DND-41 (cell line): Measurements from ENCODE around the gene TSPAN18.

Experiments
- EZH2 ChIP-seq: IDR thresholded peaks from 3 replicates; pipeline ENCODE4 v1.6.1; 2012; ENCODE audit warnings: borderline replicate concordance, low read depth, mild to moderate bottlenecking, moderate library complexity, low read length, inconsistent platforms; ENCODE audit not compliant: severe bottlenecking
- TF ChIP-seq, protein P1 (sequence below): IDR thresholded peaks from 2 replicates; pipeline ENCODE4 v1.5.1; 2012; ENCODE audit warnings: borderline replicate concordance, low read length, moderate library complexity, mild to moderate bottlenecking; ENCODE audit not compliant: poor library complexity, severe bottlenecking; ENCODE audit errors: extremely low read depth

DNA sequence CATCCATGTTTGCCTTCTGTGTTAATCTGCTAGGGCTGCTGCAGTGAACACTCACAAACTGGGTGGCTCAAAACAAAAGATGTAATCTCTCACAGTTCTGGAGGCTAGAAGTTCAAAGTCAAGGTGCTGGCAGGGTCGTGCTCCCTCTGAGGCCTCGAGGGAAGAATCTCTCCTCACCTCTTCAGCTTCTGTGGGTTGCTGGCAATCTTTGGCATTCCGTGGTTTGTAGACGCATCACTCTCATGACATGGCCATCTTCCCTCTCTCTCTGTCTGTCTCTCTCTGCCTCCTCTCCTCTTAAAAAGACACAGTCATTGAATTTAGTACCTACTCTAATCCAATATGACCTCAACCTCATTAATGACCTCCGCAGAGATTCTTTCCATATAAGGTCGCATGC lies 78.8 kb downstream of the TSPAN18 start:
- no peak for TF ChIP-seq EZH2
- TF ChIP-seq, protein P1, sequence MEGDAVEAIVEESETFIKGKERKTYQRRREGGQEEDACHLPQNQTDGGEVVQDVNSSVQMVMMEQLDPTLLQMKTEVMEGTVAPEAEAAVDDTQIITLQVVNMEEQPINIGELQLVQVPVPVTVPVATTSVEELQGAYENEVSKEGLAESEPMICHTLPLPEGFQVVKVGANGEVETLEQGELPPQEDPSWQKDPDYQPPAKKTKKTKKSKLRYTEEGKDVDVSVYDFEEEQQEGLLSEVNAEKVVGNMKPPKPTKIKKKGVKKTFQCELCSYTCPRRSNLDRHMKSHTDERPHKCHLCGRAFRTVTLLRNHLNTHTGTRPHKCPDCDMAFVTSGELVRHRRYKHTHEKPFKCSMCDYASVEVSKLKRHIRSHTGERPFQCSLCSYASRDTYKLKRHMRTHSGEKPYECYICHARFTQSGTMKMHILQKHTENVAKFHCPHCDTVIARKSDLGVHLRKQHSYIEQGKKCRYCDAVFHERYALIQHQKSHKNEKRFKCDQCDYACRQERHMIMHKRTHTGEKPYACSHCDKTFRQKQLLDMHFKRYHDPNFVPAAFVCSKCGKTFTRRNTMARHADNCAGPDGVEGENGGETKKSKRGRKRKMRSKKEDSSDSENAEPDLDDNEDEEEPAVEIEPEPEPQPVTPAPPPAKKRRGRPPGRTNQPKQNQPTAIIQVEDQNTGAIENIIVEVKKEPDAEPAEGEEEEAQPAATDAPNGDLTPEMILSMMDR, result no peak
